Activated CD4-positive, alpha-beta T cell treated with anti-CD3 and anti-CD28 coated beads, Interleukin-2, Interleukin-4, amounts not matched to agents 100 ng/mL and 50 ng/mL, durations not matched to agents 16 hours and 8 hours (primary cell): ENCODE measurements around the gene SMOC1.

ENCODE experiments used
- DNase-seq: peaks from one replicate; pipeline ENCODE4 v3.0.0-alpha.2; 2020; ENCODE audit warnings: low spot score

The SMOC1 gene

DNA sequence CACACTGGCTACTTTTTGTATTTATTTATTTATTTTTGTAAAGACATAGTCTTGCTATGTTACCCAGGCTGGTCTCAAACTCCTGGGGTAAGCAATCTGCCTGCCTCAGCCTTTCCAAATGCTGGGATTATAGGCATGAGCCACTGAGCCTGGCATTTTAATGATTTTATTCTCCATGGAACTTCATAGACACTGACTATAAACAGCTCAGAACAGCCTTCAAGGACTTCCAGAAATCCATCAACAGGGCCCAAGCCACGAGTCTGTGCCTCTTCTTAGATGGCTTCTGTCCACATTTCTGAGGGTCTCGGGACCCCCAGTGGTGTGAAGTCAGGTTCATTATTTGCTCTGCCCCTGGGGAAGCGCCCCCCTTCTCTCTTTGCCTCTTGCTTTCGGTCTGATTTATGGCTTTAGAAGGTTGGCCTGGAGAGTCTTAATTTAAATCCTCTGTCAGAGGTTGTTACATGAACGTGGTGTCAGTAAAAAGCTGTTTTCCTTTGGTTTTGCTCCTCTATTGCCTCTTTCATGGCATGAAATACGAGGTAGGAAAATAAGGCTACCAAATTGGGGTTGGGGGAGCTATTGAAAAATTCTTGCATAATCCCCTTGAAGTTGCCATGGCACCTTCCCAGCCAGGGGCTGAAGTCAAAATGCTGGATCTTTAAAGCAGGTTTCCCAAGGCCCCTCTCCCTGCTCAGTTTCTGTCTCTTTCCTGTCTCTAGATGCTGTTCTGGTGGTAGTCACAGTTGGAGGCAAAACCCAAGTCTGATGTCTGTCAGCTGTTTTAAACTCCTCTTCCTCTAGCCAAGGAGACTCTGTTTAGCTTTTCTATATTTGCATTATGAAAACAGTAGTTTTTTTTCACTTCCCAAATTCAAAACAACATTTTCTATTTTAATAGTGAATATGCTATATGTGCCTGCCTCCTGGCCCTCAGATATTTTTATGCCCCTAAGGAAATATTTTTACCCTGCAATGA lies 129.4 kb downstream of the SMOC1 start:
- no peak for DNase-seq

DNA sequence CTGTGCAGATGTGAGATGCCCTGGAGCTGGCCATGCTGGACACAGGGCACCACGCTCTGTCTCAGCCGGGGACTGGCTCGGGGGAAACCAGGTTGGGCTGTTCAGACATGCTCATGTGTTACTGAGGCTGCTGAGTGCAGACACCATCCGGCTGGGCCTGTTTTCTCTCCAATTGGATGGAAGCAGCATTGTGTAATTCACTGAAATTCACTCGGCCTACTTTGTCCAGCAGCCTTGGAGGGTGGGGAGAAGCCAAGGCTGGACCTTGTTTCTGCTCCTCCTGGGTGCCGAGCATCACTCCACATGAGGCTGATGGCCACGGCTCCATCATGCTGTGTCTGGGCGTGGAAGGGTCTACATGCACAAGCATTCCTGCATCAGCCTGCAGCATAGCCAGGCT lies 130.7 kb downstream of the SMOC1 start:
- DNase-seq = no peak

DNA sequence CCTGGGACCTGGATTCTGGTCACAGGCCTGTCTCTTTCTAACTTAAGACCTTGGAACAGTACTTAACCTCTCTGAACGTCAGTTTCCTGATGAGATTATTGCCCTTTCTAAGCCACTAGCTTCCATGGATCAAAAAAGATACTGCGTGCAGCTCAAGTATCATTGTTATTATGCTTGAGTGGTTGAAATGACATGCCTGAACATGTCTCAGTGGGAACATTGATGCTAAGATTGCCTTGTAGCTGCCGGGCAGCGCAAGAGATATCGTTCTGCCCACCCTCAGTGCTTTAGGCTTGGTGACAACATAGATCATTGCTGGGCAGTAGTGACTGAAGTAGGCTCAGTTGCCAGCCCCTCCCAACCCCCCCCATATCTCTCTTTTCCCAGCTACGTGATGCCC lies 131.9 kb downstream of the SMOC1 start:
- no peak for DNase-seq

DNA sequence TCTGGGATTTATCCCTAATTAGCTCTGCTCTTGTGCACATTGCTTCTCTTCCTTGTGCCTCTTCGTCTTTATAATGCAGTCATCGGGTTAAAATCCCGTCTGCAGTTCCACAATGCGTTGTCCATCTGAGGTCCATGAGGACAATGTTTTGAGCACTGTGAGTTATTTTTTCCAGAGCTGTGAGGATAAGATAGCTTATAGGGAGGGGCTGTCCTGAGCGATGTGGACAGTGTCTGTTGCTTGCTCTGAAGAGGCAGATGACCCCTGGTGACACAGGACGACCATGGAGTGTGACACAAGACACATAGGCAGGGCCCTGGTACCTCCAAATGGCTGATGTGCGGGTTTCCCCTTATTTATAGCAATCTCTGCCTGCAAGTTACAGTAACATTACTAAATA lies 132.5 kb downstream of the SMOC1 start:
- no peak for DNase-seq

DNA sequence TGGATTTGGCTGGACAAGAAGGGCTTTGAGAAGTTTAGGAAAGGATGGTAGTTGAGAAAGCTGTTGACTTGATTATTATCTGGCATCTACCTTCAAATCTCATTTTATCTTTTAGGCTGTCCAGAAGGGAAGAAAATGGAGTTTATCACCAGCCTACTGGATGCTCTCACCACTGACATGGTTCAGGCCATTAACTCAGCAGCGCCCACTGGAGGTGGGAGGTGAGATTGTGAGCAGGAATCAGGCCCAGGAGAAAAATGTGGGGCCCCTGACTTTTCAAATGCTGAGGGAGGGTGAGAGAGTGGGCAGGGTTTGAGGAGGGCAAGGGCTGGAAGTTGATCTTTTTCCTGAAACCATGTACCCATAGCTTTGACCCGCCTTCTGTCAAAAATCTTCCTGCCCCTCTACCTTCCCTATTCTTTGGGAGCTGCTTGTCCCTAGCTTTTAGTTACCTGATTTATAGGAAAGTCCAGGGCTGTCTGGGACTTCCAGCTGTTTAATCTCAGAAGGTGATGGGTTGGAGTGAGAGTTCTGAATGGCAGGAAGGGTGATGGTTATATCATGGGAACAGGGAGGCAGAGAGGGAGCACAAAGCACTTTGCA lies 134.2 kb downstream of the SMOC1 start:
- DNase-seq = peak; percentile 47

DNA sequence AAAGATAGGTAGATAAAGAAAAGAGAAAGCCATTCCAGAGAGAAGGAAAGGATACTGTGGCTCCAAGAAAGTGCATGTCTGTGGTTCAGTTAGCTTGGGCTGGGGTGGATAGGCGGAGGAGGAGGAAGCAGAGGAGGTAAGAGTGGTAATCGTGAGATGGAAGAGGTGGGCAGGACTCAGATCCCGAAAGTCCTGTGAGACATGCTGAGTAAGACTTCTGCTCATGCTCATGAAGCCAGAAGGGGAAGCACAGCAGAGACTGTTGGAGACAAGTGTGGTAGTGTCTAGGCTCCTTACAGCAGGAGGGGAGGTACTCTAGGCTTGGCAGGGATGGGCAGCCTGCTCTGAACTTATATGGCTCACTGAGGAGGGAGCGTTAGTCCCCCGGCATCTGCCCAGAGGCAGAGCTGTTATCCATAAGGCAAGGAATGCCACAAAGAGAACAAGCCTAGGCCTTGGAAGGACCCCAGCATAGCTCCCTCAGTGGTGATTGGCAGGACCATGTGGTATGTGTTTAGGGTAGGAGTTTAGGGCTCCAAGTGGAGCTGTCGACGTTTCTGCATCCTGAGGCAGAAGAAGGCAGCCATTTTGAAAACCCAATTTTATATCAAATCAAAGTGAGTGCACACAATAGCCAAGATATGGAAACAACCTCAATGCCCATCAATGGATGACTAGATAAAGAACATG lies 135.3 kb downstream of the SMOC1 start:
- no peak for DNase-seq

DNA sequence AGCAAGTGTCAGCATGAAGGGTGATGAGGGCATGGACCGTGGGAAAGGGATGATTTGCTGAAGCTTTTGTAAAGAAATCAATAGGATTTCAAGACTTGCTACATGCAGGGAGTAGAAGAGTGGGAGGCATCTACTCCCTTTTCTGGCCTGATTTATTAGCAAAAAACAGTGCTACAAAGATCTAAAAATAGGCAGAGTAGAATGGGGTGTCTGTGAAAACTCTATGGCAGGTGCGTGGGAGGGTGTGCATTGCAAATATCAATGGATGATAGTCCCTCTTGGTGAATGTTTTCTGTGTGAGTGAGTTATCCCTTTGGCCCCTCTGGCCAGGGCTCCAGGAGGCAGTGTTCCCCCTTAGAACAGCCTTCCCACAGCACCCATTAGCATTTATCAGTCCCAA lies 139.0 kb downstream of the SMOC1 start:
- no peak for DNase-seq

DNA sequence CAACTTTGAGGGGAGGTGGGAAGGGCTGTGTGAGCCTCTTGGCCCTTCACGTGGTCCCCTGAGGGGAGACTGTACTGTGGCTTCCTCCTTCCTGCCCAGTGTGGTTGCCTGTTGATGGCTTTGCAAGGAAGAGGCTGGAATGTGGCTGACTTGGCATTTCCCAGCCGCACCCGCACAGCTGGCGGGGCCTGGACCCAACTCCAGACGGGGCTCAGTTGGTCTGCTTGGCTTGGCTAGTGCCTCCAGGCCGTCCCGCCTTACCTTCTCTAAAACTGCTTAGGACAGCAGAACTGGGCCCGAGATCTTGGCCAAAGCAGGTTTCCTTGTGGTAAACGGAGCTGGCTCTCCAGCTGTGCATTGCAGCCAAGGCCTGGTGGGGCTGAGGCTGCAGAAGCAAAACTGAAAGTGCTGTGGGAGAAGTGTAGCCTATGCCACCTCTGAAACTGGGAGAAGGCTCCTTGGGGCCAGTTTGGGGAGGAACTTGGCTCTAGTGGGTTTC lies 139.5 kb downstream of the SMOC1 start:
- peak; percentile 13 for DNase-seq

DNA sequence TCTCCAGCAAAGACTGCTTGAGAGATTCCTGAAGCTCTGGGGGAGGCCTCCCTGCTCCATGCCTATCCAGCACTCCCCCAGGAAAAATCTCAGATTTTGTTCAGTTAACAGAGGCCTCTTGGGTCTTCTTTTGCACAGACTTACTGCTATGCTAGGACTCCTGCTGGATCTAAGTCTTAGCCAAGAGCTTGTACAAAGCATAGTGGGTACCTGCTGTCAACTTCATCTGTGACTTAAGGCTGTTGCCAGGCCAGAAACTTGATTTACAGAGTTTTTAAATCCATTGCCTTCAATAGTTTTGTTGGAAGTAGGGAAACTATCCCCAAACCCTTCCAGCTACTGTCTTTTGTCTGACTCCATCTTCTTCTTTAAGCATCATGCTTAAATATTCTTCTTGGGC lies 140.5 kb downstream of the SMOC1 start:
- no peak for DNase-seq

DNA sequence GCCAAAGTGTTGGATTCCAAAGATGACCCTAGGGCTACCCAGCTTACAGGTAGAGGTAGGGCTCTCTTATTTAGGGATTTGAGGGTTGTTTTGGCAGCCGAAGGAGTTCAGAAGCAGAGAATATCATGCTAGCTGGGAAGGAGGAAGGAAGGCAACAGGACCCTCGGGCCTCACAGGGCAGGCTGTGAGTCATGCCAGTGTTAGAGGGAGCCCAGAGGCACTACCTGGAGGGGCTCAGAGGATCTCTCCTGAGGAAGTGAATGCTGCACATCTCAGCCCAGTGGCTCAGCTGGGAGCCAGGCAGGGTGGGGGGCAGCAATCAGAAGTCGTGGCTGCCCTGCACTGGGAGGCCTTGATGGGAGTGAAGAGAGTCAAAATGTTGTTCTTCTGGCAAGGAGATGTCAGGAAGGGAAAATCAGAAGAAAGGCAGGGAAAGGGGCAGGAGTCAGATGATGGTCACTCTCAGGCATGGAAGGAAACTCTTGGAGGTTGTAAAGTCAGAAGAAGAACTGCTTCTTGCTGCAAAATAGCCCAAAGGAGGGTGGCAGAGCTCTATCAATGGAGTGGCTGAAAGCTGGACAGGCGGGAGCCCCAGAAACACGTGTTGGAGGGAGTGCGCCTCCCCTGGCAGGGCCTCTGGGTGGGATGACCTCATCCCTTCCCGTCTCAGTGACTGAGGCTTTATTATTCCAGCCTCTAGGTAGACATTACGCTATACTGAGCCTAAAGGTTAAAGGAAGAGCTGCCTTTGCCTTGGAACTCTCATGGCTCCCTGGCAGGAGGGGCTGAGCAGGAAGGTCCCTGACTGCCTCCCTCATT lies 141.3 kb downstream of the SMOC1 start:
- DNase-seq = no peak

DNA sequence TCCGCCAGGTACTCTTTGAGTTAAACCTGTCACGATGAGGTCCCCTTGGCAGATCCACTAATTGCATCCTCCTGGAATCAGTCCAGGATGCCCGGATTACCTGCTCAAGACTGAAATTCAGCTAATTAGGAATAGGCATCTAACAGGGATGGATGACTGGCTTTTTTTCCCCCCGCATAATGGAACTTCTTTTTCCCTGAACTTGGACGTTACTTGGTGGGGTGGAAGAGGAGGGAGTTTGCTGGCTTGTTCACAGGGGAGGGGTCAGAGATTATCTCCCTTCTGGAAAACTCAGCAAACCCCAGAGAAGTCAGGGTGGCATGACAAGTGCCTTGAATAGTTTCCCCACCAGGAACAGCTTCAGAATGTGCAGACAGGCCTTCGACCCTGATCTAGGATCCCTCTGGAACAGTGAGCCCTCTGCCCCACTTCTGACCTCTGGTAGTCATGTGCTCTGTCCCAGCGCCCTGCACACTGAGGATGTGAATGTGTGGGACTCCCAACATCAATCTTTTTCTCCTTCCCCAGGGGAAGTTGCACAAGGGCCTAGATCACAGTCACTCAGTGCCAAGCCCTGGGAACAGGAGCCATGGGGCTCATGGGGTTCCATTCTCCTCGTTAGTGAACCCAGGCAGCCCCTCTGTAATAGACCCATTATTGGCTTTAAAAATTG lies 142.5 kb downstream of the SMOC1 start:
- no peak for DNase-seq

DNA sequence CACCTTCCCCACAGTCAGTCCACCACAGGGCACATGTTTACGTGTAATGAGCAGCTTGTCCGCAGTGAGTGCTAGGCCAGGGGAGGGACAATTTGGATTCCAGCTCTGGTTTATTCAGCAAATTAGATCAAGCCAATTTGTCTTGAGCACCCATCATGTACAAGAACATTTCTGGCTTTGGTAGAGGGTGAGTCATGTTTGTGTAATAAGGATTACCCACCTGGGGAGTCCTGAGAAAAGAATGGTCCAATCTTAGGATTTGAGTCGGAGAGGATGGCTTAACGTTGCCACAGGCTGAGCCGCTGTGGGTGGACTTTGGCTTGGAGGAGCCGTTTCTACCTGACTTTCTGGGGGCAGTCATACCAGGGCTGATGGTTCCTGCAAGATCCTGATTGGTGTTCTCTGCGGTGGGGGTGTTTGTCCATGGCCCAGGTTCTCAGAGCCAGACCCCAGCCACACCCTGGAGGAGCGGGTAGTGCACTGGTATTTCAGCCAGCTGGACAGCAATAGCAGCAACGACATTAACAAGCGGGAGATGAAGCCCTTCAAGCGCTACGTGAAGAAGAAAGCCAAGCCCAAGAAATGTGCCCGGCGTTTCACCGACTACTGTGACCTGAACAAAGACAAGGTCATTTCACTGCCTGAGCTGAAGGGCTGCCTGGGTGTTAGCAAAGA lies 143.7 kb downstream of the SMOC1 start:
- DNase-seq = no peak

DNA sequence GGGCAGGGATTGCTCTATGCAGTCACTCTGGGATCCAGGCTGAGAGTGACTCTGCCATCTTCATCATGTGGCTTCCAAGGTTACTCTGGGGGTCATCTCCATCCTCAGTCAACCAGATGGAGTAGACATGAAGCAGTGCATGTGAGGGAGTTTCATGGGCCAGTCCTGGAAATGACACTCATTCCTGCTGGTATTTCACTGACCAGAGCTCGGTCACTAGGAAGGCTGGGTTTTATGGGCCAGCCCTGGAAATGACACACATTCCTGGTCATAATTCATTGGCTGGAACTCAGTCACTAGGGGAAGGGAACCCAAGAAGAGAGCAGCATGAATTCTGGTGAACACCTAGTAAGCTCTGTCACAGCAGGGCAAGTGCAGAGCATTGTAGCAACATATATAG lies 144.7 kb downstream of the SMOC1 start:
- no peak for DNase-seq

DNA sequence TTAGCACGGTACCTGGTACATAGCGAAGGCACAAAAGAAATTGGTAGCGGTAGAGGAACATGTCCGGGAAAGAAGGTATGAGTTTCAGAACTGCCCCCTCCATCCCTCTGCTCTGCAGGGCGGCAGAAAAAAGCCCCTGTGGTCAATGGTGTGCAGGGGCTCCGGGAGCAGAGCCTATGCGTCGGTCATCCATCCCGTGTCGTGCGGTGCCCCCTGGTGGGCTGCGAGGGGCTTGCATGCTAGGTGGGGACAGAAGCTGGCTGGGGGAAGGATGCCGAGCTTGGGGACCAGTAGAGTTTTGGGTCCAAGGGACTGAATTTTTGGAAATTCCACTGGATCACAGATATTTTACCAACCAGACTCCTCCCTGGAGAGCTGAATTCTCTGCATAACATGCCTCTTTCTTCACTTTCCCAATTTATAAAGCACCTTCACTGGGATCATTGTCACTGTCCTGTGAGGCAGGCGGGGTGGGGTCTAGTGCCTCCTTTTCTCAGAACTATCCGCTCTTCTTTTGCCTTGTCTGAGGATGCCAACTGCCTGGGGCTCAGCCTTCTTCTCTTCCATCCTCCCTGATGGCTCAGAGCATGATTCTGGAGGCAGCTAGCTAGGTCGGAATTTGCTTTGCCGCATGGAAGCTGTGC lies 148.7 kb downstream of the SMOC1 start:
- DNase-seq = peak; percentile 67

DNA sequence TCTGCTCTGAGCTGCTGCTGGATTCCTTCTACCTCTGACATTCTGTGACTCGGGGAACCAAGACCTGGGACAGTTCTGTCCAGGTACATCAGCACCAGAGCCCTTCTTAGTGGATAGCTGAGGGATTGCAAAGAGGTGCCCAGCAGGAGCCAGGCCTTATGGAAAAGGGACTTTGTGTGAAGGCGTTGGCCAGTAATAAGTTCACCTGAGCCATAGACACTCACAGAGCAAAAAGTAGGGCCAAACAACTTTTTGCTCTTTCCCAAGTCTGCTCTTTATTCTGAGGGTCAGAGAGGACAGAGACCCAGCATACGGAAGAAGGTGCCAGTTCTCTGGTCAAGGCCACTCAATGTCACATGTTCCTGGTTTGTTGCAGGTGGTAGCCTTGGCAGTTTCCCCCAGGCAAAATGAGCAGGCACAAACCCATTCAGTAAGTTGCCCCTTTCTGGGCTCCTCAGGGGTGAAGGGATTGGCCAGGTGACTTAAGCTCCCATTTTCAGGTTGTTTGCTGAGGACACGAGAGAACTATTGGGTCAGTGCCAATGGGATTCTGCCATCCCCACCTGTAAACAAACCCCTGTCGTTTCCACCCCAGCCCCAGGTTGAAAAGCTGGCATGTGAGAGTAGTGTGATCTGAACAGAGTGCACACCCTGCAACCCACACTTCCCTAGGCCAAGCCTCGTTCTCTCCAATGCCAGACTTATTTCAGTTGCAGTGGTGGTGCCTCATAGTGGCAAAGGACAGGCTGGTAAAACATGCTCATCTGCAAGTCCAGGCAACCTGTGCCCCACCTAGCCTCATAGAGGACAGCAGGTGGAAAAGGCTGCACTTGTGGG lies 150.3 kb downstream of the SMOC1 start:
- no peak for DNase-seq

DNA sequence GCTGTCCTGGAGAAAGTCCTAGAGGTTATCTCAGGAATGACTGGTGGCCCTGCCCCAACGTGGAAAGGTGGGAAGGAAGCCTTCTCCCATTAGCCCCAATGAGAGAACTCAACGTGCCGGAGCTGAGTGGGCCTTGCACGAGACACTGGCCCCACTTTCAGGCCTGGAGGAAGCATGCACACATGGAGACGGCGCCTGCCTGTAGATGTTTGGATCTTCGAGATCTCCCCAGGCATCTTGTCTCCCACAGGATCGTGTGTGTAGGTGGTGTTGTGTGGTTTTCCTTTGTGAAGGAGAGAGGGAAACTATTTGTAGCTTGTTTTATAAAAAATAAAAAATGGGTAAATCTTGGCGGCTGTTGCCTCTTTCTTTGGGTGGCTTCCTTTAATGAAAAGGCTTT lies 152.8 kb downstream of the SMOC1 start:
- DNase-seq = no peak

DNA sequence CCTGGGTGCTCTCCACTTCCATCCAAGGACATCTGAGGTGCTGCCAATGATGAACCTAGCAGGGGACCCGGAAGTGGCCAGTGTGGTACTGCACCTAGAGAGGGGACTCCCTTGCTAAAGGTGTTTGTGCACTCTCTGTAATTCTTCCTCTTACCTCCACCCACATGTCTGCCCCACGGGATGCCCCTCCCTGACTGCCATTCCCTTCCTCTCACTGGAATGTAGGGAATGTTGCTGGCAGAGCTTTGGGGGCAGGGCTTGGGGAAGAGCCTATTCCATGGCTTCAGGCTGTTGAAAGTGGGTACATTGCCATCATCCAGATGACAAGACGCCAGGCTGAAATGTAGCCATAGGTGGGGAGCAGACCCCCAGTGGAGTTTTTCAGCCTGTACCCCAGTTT lies 153.2 kb downstream of the SMOC1 start:
- no peak for DNase-seq

DNA sequence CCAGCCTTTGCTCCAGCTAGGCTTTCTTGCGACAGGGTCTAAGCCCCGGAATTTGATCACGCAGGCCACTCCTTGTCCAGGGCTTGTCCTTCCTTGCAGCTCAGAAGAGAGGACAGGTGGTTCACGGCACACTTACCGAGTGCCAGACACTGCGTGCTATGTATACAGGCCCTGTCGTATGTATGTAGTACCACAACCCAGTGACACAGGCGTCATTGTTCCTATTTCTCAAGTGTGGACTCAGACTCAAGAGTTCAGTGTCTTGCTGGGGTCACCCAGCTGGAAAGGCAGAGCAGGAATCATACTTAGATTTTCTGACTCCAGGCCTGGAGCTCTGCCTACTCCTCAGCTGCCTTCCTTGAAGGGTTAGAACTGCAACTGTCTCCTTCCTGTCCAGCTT lies 153.9 kb downstream of the SMOC1 start:
- DNase-seq = no peak

DNA sequence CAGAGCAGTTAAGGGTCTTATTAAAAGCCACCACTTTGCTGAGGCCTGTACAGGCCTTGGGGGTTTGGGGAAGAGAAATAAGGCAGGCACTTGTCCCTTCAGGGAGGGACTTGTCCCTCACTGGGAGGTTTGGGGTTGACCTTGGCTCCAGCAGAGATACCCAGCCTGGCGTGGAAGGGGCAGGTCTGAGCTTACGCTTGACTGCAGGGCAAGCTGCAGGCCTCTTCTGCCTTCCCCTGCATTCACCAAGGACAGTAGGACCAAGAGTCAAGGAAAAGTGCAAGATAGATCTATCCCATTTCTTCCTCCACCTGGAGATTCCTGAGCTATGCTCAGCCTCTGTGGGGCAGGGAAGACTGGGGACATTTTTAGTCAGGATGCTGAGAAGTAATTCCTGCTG lies 154.3 kb downstream of the SMOC1 start:
- no peak for DNase-seq
